NCI-H187 (cell line): ENCODE measurements around the gene ZMYND12.

Source experiments
- DNase-seq, 2 experiments: peaks; one replicate each; lab custom pipeline; 2025; lab: John Stamatoyannopoulos, UW

The ZMYND12 gene

GRCh38 chr1:42439940-42440339, 15.9 kb downstream of the ZMYND12 start:
- DNase-seq: no peak

DNA sequence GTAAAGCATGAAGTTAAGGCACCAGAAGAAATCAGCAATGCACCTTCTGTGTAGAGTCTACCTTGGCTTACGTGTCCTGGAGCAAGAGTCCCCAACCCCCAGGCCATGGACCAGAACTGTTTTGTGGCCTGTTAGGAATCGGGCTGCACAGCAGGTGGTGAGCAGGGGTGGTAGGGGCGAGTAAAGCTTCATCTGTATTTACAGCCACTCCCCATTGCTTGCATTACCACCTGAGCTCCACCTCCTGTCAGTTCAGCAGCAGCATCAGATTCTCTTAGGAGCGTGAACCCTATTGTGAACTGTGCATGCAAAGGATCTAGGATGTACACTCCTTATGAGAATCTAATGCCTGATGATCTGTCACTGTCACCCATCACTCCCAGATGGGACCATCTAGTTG, 21.5 kb downstream of the ZMYND12 start:
- DNase-seq: no peak

- DNase-seq: no peak
Measured at GRCh38 chr1:42433369-42433768, 22.5 kb downstream of the ZMYND12 start.

DNA sequence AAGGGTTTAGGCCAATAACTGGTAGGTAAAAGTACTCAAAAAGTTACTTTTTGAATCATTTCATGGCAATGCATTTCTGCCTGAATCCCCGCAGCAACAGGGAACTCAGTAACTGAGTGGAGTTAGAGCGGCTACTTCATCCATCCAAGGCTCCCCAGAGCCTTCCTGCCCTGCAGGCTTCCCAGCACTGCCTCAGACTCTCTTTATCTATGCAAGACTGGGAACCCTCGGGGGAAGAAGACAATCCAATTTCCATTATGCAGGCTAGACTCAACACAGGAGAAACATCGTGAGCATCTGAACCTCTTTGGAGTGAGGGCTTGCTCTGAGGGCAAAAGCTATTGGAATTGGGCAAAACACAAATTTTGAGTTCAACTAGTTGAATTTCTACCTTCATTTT, 23.1 kb downstream of the ZMYND12 start:
- DNase-seq: no peak

DNA sequence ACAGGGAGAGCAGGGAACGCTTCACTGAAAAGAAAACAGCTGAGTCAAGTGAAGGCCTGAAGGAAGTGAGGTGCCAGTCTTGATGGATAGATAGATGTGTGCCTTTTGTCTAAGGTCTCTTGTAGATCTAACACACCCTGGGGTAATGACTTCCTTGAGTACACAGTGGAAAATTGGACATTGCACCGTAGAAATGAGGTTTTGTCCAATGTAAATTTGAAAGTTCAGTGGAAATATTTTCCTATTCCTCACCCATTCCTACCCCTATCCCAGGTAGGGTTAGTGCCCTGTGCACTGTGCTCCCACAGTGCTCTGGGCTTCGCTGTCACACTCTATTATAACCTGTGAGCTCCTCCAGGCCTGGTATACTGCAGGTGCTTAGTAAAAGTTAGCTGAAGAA, 24.3 kb downstream of the ZMYND12 start:
- no peak for DNase-seq

- no peak for DNase-seq
Measured at GRCh38 chr1:42430286-42431135, 25.3 kb downstream of the ZMYND12 start.

GRCh38 chr1:42429603-42430002, 26.2 kb downstream of the ZMYND12 start:
- DNase-seq: no peak

- no peak for DNase-seq
Measured at GRCh38 chr1:42427240-42427639, 28.6 kb downstream of the ZMYND12 start.

DNA sequence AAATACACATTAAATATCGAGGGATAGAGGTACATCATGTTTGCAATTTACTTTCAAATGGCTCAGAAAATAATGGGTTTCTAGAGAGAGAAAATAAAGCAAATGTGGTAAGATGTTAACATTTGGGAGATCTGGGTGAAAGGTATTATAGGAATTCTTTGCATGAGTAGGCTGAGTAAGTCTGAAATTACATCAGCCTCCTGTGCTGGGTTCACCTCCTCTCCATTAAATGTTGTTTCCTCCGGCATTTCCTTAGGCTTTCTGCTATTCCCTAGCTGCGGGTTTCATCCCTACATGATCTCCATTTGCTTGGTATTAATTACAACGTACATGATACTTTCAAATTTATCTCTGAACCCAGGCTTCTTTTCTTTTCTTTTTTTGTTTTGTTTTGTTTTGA, 31.6 kb downstream of the ZMYND12 start:
- no peak for DNase-seq

GRCh38 chr1:42423681-42424080, 32.1 kb downstream of the ZMYND12 start:
- peak; percentile 83 to 85 for DNase-seq

GRCh38 chr1:42422737-42423136, 33.1 kb downstream of the ZMYND12 start:
- peak; percentile 58 to 71 for DNase-seq

- DNase-seq: peak; percentile 77 to 93
Measured at GRCh38 chr1:42420911-42421585, 34.8 kb downstream of the ZMYND12 start.

- DNase-seq: no peak
Measured at GRCh38 chr1:42420121-42420520, 35.7 kb downstream of the ZMYND12 start.

GRCh38 chr1:42419126-42419821, 36.5 kb downstream of the ZMYND12 start:
- DNase-seq: no peak

- DNase-seq: no peak
Measured at GRCh38 chr1:42418516-42418915, 37.3 kb downstream of the ZMYND12 start.

DNA sequence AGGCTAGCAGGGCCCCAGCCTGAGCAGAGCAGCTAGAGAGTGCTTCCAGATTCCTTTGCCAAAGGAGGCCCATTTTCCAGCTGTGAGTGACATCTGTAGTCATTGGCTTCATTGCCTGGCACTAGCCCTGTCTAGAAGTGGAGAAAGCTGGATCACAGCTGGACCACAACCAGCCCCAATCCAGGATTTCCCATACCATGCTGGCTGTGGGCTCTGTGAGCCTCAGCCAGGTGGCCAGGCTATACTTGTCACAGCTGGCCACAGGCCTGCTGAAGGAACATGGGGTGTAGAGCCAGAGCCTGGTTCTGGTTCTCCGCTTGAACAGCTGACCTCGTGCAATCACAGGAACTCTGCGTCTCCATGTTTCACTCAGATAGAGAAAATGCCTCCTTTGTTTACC, 38.7 kb downstream of the ZMYND12 start:
- no peak for DNase-seq

- no peak for DNase-seq
Measured at GRCh38 chr1:42414551-42415496, 41.0 kb downstream of the ZMYND12 start.

- no peak for DNase-seq
Measured at GRCh38 chr1:42403880-42404400, 51.9 kb downstream of the ZMYND12 start.

GRCh38 chr1:42399315-42400100, 56.3 kb downstream of the ZMYND12 start:
- no peak for DNase-seq

GRCh38 chr1:42392967-42393848, 62.6 kb downstream of the ZMYND12 start:
- no peak for DNase-seq
